Common myeloid progenitor, CD34-positive (primary cell): ENCODE data around the gene TMEM140.

Source experiments
- CTCF ChIA-PET: fragments of 350-600 bp; sonication (Branson Sonifier 250); formaldehyde crosslinking; loops from one replicate; lab custom pipeline; 2021; ENCODE audit warnings: antibody characterized with exemption; lab: Charles Lee
- POLR2A ChIA-PET: fragments of 350-600 bp; sonication (Branson Sonifier 250); formaldehyde crosslinking; loops from one replicate; lab custom pipeline; 2021; ENCODE audit warnings: antibody characterized with exemption; lab: Charles Lee
- DNase-seq, 3 donors: peaks; one replicate each; pipeline versions ENCODE4 v3.0.0 to v3.0.0-alpha.2; 2013
- H3K27ac ChIP-seq, 2 experiments: 1 replicate in 1 of 2; 2 replicates in 1 of 2; pipeline ENCODE4 v1.7.0; 2013; ENCODE audit warnings: inconsistent platforms in 2 of 2, low read length in 2 of 2, mild to moderate bottlenecking in 2 of 2, low read depth in 1 of 2, moderate library complexity in 1 of 2; ENCODE audit not compliant: severe bottlenecking in 2 of 2, insufficient read depth in 1 of 2, poor library complexity in 1 of 2
- H3K27me3 ChIP-seq, 5 experiments: replicated peaks in 2 of 5; 1 replicate in 3 of 5; 2 replicates in 2 of 5; pipeline versions ENCODE4 v1.6.1 to v1.7.0; 2013; ENCODE audit warnings: low read length in 4 of 5, mild to moderate bottlenecking in 2 of 5, moderate library complexity in 2 of 5, inconsistent platforms in 1 of 5; ENCODE audit not compliant: insufficient read depth in 5 of 5, control insufficient read depth in 4 of 5
- H3K36me3 ChIP-seq, 4 experiments: 1 replicate in 2 of 4; 2 replicates in 2 of 4; pipeline versions ENCODE4 v1.6.1 to v1.7.0; 2013; ENCODE audit warnings: low read length in 3 of 4, control low read depth in 1 of 4, mild to moderate bottlenecking in 1 of 4; ENCODE audit not compliant: control insufficient read depth in 4 of 4, insufficient read depth in 4 of 4
- H3K4me1 ChIP-seq, 4 experiments: 1 replicate in 3 of 4; 2 replicates in 1 of 4; pipeline versions ENCODE4 v1.6.1 to v1.7.1; 2013; ENCODE audit warnings: low read length in 3 of 4, mild to moderate bottlenecking in 3 of 4, control low read depth in 1 of 4, inconsistent platforms in 1 of 4, moderate library complexity in 1 of 4; ENCODE audit not compliant: control insufficient read depth in 4 of 4, insufficient read depth in 4 of 4; ENCODE audit errors: control extremely low read depth in 1 of 4
- H3K4me3 ChIP-seq, 7 experiments: 1 replicate in 4 of 7; 2 replicates in 3 of 7; pipeline versions ENCODE4 v1.5.1 to v1.7.0; 2013; ENCODE audit warnings: mild to moderate bottlenecking in 7 of 7, low read length in 6 of 7, moderate library complexity in 6 of 7, inconsistent platforms in 2 of 7, low read depth in 2 of 7, control low read depth in 1 of 7; ENCODE audit not compliant: insufficient read depth in 4 of 7, control insufficient read depth in 1 of 7; ENCODE audit errors: extremely low read depth in 1 of 7
- H3K9me3 ChIP-seq, 5 experiments: 1 replicate in 4 of 5; 2 replicates in 1 of 5; pipeline versions ENCODE4 v1.6.1 to v1.7.1; 2013; ENCODE audit warnings: low read length in 4 of 5, mild to moderate bottlenecking in 2 of 5, inconsistent platforms in 1 of 5, low read depth in 1 of 5, moderate library complexity in 1 of 5; ENCODE audit not compliant: control insufficient read depth in 4 of 5, insufficient read depth in 2 of 5; ENCODE audit errors: control extremely low read depth in 1 of 5
- WGBS: methylation state at CpG from one replicate; pipeline ENCODE4 v1.1.5; 2013; ENCODE audit not compliant: insufficient coverage; 5-methylcytosine and 5-hydroxymethylcytosine counted together

The TMEM140 gene

DNA sequence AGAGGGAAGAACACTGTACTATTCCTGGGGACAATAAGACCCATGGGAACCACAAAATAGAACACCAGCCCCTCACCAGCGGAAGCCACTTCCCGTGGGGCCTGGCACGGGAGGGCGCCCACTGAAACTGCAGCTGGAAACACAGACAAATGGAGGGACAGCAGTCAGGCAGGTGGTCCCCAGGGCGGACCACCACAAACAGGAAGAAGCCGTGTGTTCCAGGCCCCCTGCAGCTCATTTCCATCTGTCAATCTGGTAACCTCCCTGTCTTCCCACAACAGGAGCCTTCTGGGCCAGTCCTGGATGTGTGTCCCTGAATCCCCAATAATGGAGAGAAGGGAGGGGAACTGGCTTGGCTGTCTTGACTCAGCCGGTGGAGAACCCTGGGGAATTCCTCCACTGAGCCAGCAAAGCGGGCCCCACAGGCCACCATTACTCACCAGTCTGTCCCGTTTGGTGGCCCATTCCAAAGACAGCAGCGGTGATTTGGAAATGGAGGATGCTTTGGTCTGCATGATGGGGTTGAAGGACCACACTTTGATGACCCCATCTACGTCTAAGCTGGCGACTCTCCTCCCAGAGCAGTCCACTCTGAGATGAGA lies 46.7 kb downstream of the TMEM140 start:
- Histone ChIP-seq H3K36me3 (peaks cover 27 to 94% (median 63%) of the 10 kb centered on the region in 4 experiments), H3K4me1 (no peaks in the 10 kb centered on the region), H3K9me3 (no peaks in the 10 kb centered on the region), H3K27ac (no peak overlapping the region), H3K4me3 (no peak overlapping the region), H3K27me3 (no peaks in the 10 kb centered on the region)
- 96% methylated on average over 9 of the region's 12 CpGs for WGBS
- DNase-seq, result no peak
- CTCF ChIA-PET, result no interaction called here
- POLR2A ChIA-PET, result no interaction called here

- peaks cover 27 to 94% (median 60%) of the 10 kb centered on the region in 4 experiments for H3K36me3 ChIP-seq
- no peak overlapping the region for H3K4me3 ChIP-seq
- CTCF ChIA-PET, result interaction anchor here (1.3 kb wide), 1 partner anchor 15 kb away, joined by 3 read pairs; no protein-coding TSS in a partner anchor
- 95% methylated on average over 3 of the region's 4 CpGs for WGBS
- H3K9me3 ChIP-seq, result no peaks in the 10 kb centered on the region
- POLR2A ChIA-PET, result no interaction called here
- no peaks in the 10 kb centered on the region for H3K4me1 ChIP-seq
- H3K27ac ChIP-seq, result no peak overlapping the region
- no peak for DNase-seq
- no peaks in the 10 kb centered on the region for H3K27me3 ChIP-seq
Observed at GRCh38 chr7:135195156-135195555, 47.3 kb downstream of the TMEM140 start.

- no peak overlapping the region for H3K4me3 ChIP-seq
- no peaks in the 10 kb centered on the region for H3K9me3 ChIP-seq
- ChIA-PET POLR2A (no interaction called here), CTCF (interaction anchor here (0.6 to 1.3 kb wide), 3 partner anchors 8 to 28 kb away, joined by 3 to 4 read pairs (median 3); no protein-coding TSS in a partner anchor)
- DNase-seq, result no peak
- H3K4me1 ChIP-seq, result no peaks in the 10 kb centered on the region
- no peaks in the 10 kb centered on the region for H3K27me3 ChIP-seq
- peaks cover 28 to 95% (median 65%) of the 10 kb centered on the region in 4 experiments for H3K36me3 ChIP-seq
- 97% methylated on average over 13 of the region's 14 CpGs for WGBS
- no peak overlapping the region for H3K27ac ChIP-seq
Observed at GRCh38 chr7:135195968-135196629, 48.2 kb downstream of the TMEM140 start.

GRCh38 chr7:135197343-135197742 lies 49.5 kb downstream of the TMEM140 start:
- ChIA-PET POLR2A (no interaction called here), CTCF (interaction anchor here (1.5 kb wide), 1 partner anchor 9 kb away, joined by 7 read pairs; no protein-coding TSS in a partner anchor)
- 100% methylated on average over 2 of the region's 2 CpGs for WGBS
- Histone ChIP-seq H3K9me3 (no peaks in the 10 kb centered on the region), H3K4me1 (no peaks in the 10 kb centered on the region), H3K36me3 (peaks cover 29 to 96% (median 70%) of the 10 kb centered on the region in 4 experiments), H3K4me3 (no peak overlapping the region), H3K27ac (no peak overlapping the region), H3K27me3 (no peaks in the 10 kb centered on the region)
- DNase-seq, result no peak

DNA sequence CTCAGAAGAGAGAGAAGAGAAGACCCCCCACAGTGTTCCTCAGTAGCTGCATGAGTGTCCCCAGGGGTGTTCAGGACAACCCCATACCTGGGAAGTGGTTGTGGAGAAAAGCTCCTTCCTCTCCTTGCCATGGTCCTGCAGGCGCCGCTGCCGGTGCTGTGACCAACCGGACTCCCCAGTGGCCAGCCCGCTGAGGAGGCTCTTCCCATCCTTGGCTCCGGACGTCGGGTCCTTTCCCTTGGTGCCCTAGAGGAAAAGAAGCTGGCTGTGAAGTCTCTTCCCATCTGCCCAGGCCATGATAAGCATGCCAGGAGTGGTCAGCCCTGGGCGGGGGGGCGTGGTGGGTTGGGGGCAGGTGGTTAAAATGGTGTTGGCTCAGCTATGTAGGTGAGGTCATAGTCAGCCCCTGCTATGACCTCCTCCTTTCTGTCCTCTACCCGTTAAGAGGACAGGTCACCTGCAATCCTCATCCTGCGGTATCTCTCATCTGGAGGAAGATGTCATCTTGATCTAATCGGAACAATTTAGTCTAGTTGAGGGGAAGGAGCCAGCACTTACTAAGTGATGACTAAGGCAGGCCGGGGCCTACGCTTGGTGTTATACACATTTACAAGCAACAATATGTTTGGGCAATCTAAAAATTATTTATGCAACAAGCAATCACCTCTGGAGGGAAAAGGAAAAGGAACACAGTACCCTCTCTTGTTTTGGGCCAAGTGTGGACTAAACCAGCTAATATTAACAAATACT lies 50.2 kb downstream of the TMEM140 start:
- peaks cover 29 to 94% (median 66%) of the 10 kb centered on the region in 4 experiments for H3K36me3 ChIP-seq
- ChIA-PET CTCF (interaction anchor here (1.1 to 1.5 kb wide), 4 partner anchors 9 to 347 kb away, joined by 3 to 7 read pairs (median 4); no protein-coding TSS in a partner anchor), POLR2A (interaction anchor here (0.7 kb wide), 1 partner anchor 13 kb away, joined by 4 read pairs; the partner anchor contains the start of gene WDR91)
- H3K4me3 ChIP-seq, result no peak overlapping the region
- H3K27me3 ChIP-seq, result no peaks in the 10 kb centered on the region
- H3K9me3 ChIP-seq, result no peaks in the 10 kb centered on the region
- H3K27ac ChIP-seq, result no peak overlapping the region
- no peaks in the 10 kb centered on the region for H3K4me1 ChIP-seq
- DNase-seq, result no peak
- WGBS, result 100% methylated on average over 3 of the region's 15 CpGs

DNA sequence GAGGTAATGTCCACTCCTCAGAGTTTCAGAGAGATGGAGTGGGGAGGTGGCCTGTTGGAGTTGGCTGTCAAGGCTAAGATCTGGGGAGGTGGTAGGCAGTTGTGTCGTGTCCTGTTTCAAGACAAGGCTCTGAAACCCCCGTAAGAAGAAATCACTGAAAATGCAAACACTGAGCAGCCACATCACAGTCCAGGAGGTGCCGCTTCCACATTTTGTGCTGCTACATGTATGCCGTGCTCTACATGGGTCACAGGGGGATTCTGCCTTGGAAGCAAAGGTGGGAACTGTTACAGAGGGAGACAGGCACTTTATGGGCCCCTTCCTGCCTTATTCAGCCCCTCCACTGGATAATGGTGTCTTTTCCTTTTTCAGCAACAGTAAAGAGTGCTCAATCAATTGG lies 51.6 kb downstream of the TMEM140 start:
- H3K36me3 ChIP-seq, result peaks cover 23 to 95% (median 67%) of the 10 kb centered on the region in 4 experiments
- 100% methylated on average over 4 of the region's 4 CpGs for WGBS
- POLR2A ChIA-PET, result no interaction called here

More for the DNA sequence above, 51.6 kb downstream of the TMEM140 start:
- Histone ChIP-seq H3K27ac (no peak overlapping the region), H3K27me3 (no peaks in the 10 kb centered on the region), H3K9me3 (no peaks in the 10 kb centered on the region), H3K4me1 (no peaks in the 10 kb centered on the region), H3K4me3 (no peak overlapping the region)
- CTCF ChIA-PET, result interaction anchor here (1.1 to 1.3 kb wide), 2 partner anchors 20 to 349 kb away, joined by 3 read pairs; no protein-coding TSS in a partner anchor
- DNase-seq, result no peak
